K562 (cell line): ENCODE results near the gene EPGN. TPM values are rescaled to one million over a fixed set of nuclear protein-coding genes. Genes with fewer than 3 reads are reported as not detected.

Source experiments
- ATAC-seq: fragments of 200-7000 bp; cut with Tn5 transposase; 3 replicates; pipeline ENCODE4 v1.9.1; 2020; ENCODE audit warnings: moderate library complexity
- BruUV-seq: library from RNA; stranded (reverse); fragments of 400-500 nt; replicated peaks from 2 replicates; lab custom pipeline; 2021; lab: Mats Ljungman, UMichigan
- CTCF ChIA-PET: fragments of 300-600 bp; formaldehyde crosslinking; extraction: SDS; loops from one replicate; lab custom pipeline; 2021; ENCODE audit warnings: low intra/inter-chr PET ratio; lab: Yijun Ruan, JAX
- POLR2A ChIA-PET: fragments of 300-600, 350-650 bp; sonication (Branson Sonifier 250); formaldehyde crosslinking; extraction: SDS; loops from one replicate; lab custom pipeline; 2021; ENCODE audit warnings: antibody characterized with exemption, inconsistent platforms; lab: Yijun Ruan, JAX
- DNase-seq, 4 experiments: peaks; one replicate each; pipeline versions ENCODE4 v3.0.0 to v3.0.0-alpha.2; 2011 to 2018; ENCODE audit warnings: low spot score in 3 of 4, mixed read lengths in 3 of 4; ENCODE audit errors: extremely low read depth in 1 of 4
- FAIRE-seq: peaks from 2 replicates; lab custom pipeline; 2011; peaks lifted over from hg19 to GRCh38; lab: Jason Lieb, UNC
- H2AFZ ChIP-seq: 2 replicates; pipeline ENCODE4 v1.6.0; 2011; ENCODE audit warnings: low read depth, low read length, control low read depth, inconsistent platforms
- H3K27ac ChIP-seq: fragments of 200-600 bp; 3 replicates; pipeline ENCODE4 v1.8.0; 2011; ENCODE audit warnings: low read depth, mild to moderate bottlenecking, control low read depth, inconsistent platforms, low read length, moderate library complexity, mixed read lengths; ENCODE audit errors: extremely low read depth
- H3K27me3 ChIP-seq, 2 experiments: fragments of 300-600 bp in 1 of 2; 2 replicates in 1 of 2; 3 replicates in 1 of 2; pipeline versions ENCODE4 v1.6.0 to v1.8.0; 2011; ENCODE audit warnings: inconsistent platforms in 2 of 2, low read length in 2 of 2, mild to moderate bottlenecking in 1 of 2, mixed read lengths in 1 of 2, moderate library complexity in 1 of 2; ENCODE audit not compliant: control insufficient read depth in 2 of 2, insufficient read depth in 2 of 2
- H3K36me3 ChIP-seq: fragments of 300-600 bp; 3 replicates; pipeline ENCODE4 v1.8.0; 2011; ENCODE audit warnings: mild to moderate bottlenecking, low read length, inconsistent platforms; ENCODE audit not compliant: control insufficient read depth, insufficient read depth
- H3K4me1 ChIP-seq, 2 experiments: fragments of 200-600 bp in 1 of 2; replicated peaks in 1 of 2; 2 replicates in 1 of 2; 3 replicates in 1 of 2; pipeline versions ENCODE4 v1.5.1 to v1.8.0; 2011; ENCODE audit warnings: inconsistent platforms in 2 of 2, low read length in 2 of 2, mild to moderate bottlenecking in 1 of 2, mixed read lengths in 1 of 2, moderate library complexity in 1 of 2; ENCODE audit not compliant: control insufficient read depth in 2 of 2, insufficient read depth in 2 of 2
- H3K4me2 ChIP-seq: 2 replicates; pipeline ENCODE4 v1.6.1; 2011; ENCODE audit warnings: low read length, control low read depth, inconsistent platforms, mixed read lengths; ENCODE audit not compliant: insufficient read depth
- H3K4me3 ChIP-seq: fragments of 200-600 bp; sonication (generic), shearing (Covaris generic); 2 replicates; pipeline ENCODE4 v1.5.1; 2016; ENCODE audit warnings: control low read depth, inconsistent platforms
- H3K79me2 ChIP-seq: fragments of 200-600 bp; 3 replicates; pipeline ENCODE4 v1.8.0; 2011; ENCODE audit warnings: low read length, inconsistent platforms; ENCODE audit not compliant: control insufficient read depth, insufficient read depth
- H3K9ac ChIP-seq, 2 experiments: 2 replicates each; pipeline versions ENCODE4 v1.6.0 to v1.6.1; 2011; ENCODE audit warnings: low read depth in 2 of 2, low read length in 2 of 2, control low read depth in 1 of 2, inconsistent platforms in 1 of 2, mild to moderate bottlenecking in 1 of 2, mixed read lengths in 1 of 2; ENCODE audit not compliant: insufficient read depth in 1 of 2
- H3K9me1 ChIP-seq: one replicate; pipeline ENCODE4 v1.6.0; 2011; ENCODE audit warnings: inconsistent platforms, mild to moderate bottlenecking, low read length, moderate library complexity; ENCODE audit not compliant: control insufficient read depth, insufficient read depth
- H3K9me3 ChIP-seq: replicated peaks from 2 replicates; pipeline ENCODE4 v1.5.1; 2011; ENCODE audit warnings: low read depth, low read length, inconsistent platforms; ENCODE audit not compliant: control insufficient read depth, insufficient read depth
- H4K20me1 ChIP-seq: replicated peaks from 2 replicates; pipeline ENCODE4 v1.6.1; 2011; ENCODE audit warnings: low read length, inconsistent platforms, mixed read lengths; ENCODE audit not compliant: control insufficient read depth, insufficient read depth
- ASH1L ChIP-seq: fragments of 450-650 bp; IDR thresholded peaks from 2 replicates; pipeline ENCODE4 v1.6.1; 2018; ENCODE audit warnings: borderline replicate concordance, mild to moderate bottlenecking, low read depth; ENCODE audit not compliant: partially characterized antibody
- CHD1 ChIP-seq: fragments of 200-600 bp; sonication (generic); IDR thresholded peaks from one replicate; pipeline ENCODE4 v1.6.1; 2012; ENCODE audit warnings: mild to moderate bottlenecking, moderate library complexity, low read length, inconsistent platforms
- ESRRA ChIP-seq: fragments of 450-650 bp; IDR thresholded peaks from 2 replicates; pipeline ENCODE4 v1.6.1; 2014; ENCODE audit warnings: low read depth, mild to moderate bottlenecking, moderate library complexity, borderline replicate concordance
- FIP1L1 ChIP-seq: fragments of 200-400 bp; formaldehyde crosslinking; IDR thresholded peaks from 2 replicates; pipeline ENCODE4 v1.6.1; 2018; ENCODE audit warnings: mild to moderate bottlenecking, low read depth, low read length; ENCODE audit not compliant: poor library complexity, severe bottlenecking
- GTF2F1 ChIP-seq: IDR thresholded peaks from 2 replicates; pipeline ENCODE4 v1.6.1; 2011; ENCODE audit warnings: low read depth, low read length, improper control_type of control experiment
- IRF2 ChIP-seq: sonication (generic); formaldehyde crosslinking; IDR thresholded peaks from 2 replicates; pipeline ENCODE4 v1.8.1; 2022; ENCODE audit warnings: mild to moderate bottlenecking, missing genetic modification reagents
- PCBP1 ChIP-seq: fragments of 200-400 bp; formaldehyde crosslinking; IDR thresholded peaks from 2 replicates; pipeline ENCODE4 v1.6.1; 2018; ENCODE audit warnings: mild to moderate bottlenecking, low read depth, low read length; ENCODE audit not compliant: poor library complexity, severe bottlenecking
- SP1 ChIP-seq: sonication (generic); formaldehyde crosslinking; IDR thresholded peaks from 2 replicates; pipeline ENCODE4 v1.8.1; 2022; ENCODE audit warnings: mild to moderate bottlenecking, missing genetic modification reagents
- SRSF9 ChIP-seq: fragments of 200-400 bp; formaldehyde crosslinking; IDR thresholded peaks from 2 replicates; pipeline ENCODE4 v1.6.1; 2017; ENCODE audit warnings: low read depth, low read length, borderline replicate concordance
- ZBTB1 ChIP-seq: sonication (generic); formaldehyde crosslinking; IDR thresholded peaks from 2 replicates; pipeline ENCODE4 v1.8.1; 2023; ENCODE audit warnings: missing genetic modification reagents, low read depth, mild to moderate bottlenecking, borderline replicate concordance
- ZNF347 ChIP-seq: fragments of 450-650 bp; formaldehyde crosslinking; IDR thresholded peaks from 2 replicates; pipeline ENCODE4 v1.4.0; 2020; ENCODE audit warnings: low read depth, mild to moderate bottlenecking, moderate library complexity
- ZNF583 ChIP-seq: fragments of 250-450 bp; sonication (Bioruptor Pico); IDR thresholded peaks from 2 replicates; pipeline ENCODE4 v1.4.0; 2020
- WGBS: fragments of 100-300 bp; shearing (Covaris generic); methylation state at CpG from one replicate; pipeline ENCODE4 v1.1.6; 2016; ENCODE audit warnings: low coverage, mixed read lengths; ENCODE audit not compliant: insufficient coverage; ENCODE audit errors: missing lambda C conversion rate; 5-methylcytosine and 5-hydroxymethylcytosine counted together
- in situ Hi-C: fragments of 300-500 bp; cut with MboI; formaldehyde crosslinking; loops from 4 replicates; pipeline ENCODE4 v1.15.0; 2018; ENCODE audit warnings: inconsistent platforms, mixed read lengths
- intact Hi-C: fragments of 100-400 bp; cut with micrococcal nuclease; formaldehyde crosslinking; loops from 2 replicates; pipeline ENCODE4 v1.14.2; 2022
- polyA plus RNA-seq, 8 experiments: library from polyadenylated mRNA; depleted of rRNA in 4 of 8; stranded (reverse) in 5 of 8; unstranded in 3 of 8; fragments of >200 nt; fragmentation: Nextera tagmentation in 2 of 8; fragmentation: Illumina TruSeq in 1 of 8; extraction: Ambion mirVana in 2 of 8; extraction: Trizol in 1 of 8; gene quantifications; 2 replicates each; pipeline versions ENCODE4 v1.2.1 to v1.2.3, GENCODE V29; 2011 to 2014; ENCODE audit warnings: inconsistent platforms in 1 of 8, missing spikeins in 1 of 8
- total RNA-seq, 7 experiments: library from RNA; depleted of rRNA in 6 of 7; stranded (reverse); fragments of >200 nt in 6 of 7; fragmentation: Illumina TruSeq in 2 of 7; extraction: Trizol in 2 of 7; gene quantifications; 2 replicates each; pipeline versions ENCODE4 v1.2.1 to v1.2.3, GENCODE V29; 2011 to 2021; ENCODE audit warnings: low replicate concordance in 1 of 7
- TF ChIP-seq, protein P1 (sequence below): fragments of 200-400 bp; formaldehyde crosslinking; IDR thresholded peaks from 2 replicates; pipeline ENCODE4 v1.6.1; 2017; ENCODE audit warnings: mild to moderate bottlenecking, low read depth, low read length, moderate library complexity

The EPGN gene
- total and polyA plus RNA-seq, 9 of the 15 experiments (the other 6 are each of a cell fraction or from before 2014, with no cell fraction given) = 0.10 to 0.56 TPM; not detected in 7

DNA sequence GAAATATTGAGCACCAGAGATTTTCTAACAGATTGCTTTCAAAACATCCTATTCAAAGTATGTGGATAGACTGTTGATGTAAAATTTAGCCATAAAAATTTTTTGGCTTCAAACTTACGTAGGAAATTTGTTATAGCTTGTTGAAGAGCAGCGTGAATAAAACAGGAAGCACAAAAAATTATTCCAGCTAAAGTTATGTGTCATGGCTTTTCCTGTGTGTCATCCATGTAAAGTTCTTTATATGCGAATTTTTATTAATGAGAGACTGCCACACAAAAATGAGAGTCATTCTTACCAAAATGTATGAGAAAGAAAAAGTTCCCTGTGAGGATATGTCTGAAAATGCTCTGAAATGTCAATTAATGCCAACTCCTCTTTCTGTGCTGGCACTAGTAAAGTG lies 19.5 kb downstream of the EPGN start (continued):
- TF ChIP-seq, protein P1, sequence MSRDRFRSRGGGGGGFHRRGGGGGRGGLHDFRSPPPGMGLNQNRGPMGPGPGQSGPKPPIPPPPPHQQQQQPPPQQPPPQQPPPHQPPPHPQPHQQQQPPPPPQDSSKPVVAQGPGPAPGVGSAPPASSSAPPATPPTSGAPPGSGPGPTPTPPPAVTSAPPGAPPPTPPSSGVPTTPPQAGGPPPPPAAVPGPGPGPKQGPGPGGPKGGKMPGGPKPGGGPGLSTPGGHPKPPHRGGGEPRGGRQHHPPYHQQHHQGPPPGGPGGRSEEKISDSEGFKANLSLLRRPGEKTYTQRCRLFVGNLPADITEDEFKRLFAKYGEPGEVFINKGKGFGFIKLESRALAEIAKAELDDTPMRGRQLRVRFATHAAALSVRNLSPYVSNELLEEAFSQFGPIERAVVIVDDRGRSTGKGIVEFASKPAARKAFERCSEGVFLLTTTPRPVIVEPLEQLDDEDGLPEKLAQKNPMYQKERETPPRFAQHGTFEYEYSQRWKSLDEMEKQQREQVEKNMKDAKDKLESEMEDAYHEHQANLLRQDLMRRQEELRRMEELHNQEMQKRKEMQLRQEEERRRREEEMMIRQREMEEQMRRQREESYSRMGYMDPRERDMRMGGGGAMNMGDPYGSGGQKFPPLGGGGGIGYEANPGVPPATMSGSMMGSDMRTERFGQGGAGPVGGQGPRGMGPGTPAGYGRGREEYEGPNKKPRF = no peak
- no peak for TF ChIP-seq ESRRA
- TF ChIP-seq ASH1L = no peak
- TF ChIP-seq SP1 (CRISPR knock-in tag) = no peak
- TF ChIP-seq SRSF9 = no peak
- TF ChIP-seq ZBTB1 (CRISPR knock-in tag) = no peak
- TF ChIP-seq FIP1L1 = no peak
- no peak for TF ChIP-seq IRF2 (CRISPR knock-in tag)

DNA sequence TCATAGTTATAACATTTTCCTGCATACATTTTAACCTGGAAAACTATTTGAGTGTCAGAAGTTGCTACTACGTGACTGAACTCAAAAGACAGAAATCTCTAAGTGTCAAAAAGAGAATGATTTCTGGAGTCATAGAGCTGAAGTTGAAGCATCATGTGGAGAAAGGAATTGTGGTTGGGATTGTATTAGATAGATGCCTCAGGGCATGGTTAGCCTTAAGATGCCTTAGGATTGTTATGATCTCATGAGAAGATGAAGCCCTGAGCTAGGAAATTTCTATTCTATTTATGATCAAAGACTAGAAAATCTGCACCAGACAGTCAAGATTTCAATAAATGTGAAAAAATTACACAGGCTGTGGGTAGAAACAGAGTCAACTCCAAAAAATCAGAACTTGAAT lies 20.2 kb downstream of the EPGN start:
- TF ChIP-seq CHD1 (no peak), PCBP1 (no peak), ZNF583 (CRISPR knock-in tag) (no peak), GTF2F1 (no peak), ZNF347 (CRISPR knock-in tag) (no peak)
- in situ Hi-C loops = no loop called here
- H2AFZ ChIP-seq = peak overlapping the region; percentile 5; the same call in 1 of the 2 replicates
- ChIA-PET CTCF (no interaction called here), POLR2A (no interaction called here)
- no peak for FAIRE-seq
- H4K20me1 ChIP-seq = no peaks in the 10 kb centered on the region
- H3K9me1 ChIP-seq = no peaks in the 10 kb centered on the region
- intact Hi-C loops = loop anchor here (5.0 kb wide), 1 partner anchor 119 kb away; the partner anchor contains the start of gene AREG
- no peaks in the 10 kb centered on the region for H3K9me3 ChIP-seq
- peaks cover 70% of the 10 kb centered on the region for H3K79me2 ChIP-seq
- 16% methylated on average over 1 of the region's 1 CpG for WGBS
- H3K27me3 ChIP-seq = no peaks in the 10 kb centered on the region
- peak overlapping the region; percentile 83; the same call in 2 of the 3 replicates for H3K27ac ChIP-seq
- H3K36me3 ChIP-seq = no peaks in the 10 kb centered on the region
- ATAC-seq = peak; percentile 18
- peaks cover 2 to 34% of the 10 kb centered on the region in 2 experiments; a peak in 3 of 5 replicates for H3K4me1 ChIP-seq
- peak overlapping the region in 1 of 2 experiments; percentile 70; a peak in 2 of 4 replicates for H3K9ac ChIP-seq
- no peak for DNase-seq
- peak overlapping the region; percentile 36 for H3K4me3 ChIP-seq
- no TSS peak for BruUV-seq
- peak overlapping the region; percentile 65 for H3K4me2 ChIP-seq
